WTC11 (cell line): ENCODE data around the gene XRCC1. TPM values are rescaled to one million over a fixed set of nuclear protein-coding genes. Genes with fewer than 3 reads are reported as not detected.

Experiments used
- ATAC-seq: fragments of 200-7000 bp; cut with Tn5 transposase; 2 replicates; pipeline ENCODE4 v1.10.0; 2021; ENCODE audit warnings: mild to moderate bottlenecking, moderate library complexity
- CTCF ChIA-PET: fragments of 300-600 bp; sonication (Branson Sonifier 250); formaldehyde crosslinking; loops from one replicate; lab custom pipeline; 2021; ENCODE audit warnings: antibody characterized with exemption; lab: Charles Lee
- POLR2A ChIA-PET: fragments of 350-600 bp; sonication (Branson Sonifier 250); formaldehyde crosslinking; loops from one replicate; lab custom pipeline; 2021; ENCODE audit warnings: antibody characterized with exemption; lab: Charles Lee
- DNase-seq: peaks from one replicate; pipeline ENCODE4 v3.0.0; 2021; ENCODE audit warnings: low spot score
- H3K27ac Mint-ChIP-seq: 2 replicates; pipeline ENCODE4 v1.8.0; 2021; ENCODE audit warnings: mixed read lengths
- H3K27me3 Mint-ChIP-seq: 2 replicates; pipeline ENCODE4 v1.8.0; 2021; ENCODE audit warnings: low read depth, mild to moderate bottlenecking, moderate library complexity, mixed read lengths
- H3K36me3 Mint-ChIP-seq: 2 replicates; pipeline ENCODE4 v1.8.0; 2021; ENCODE audit warnings: mixed read lengths
- H3K4me1 Mint-ChIP-seq: 2 replicates; pipeline ENCODE4 v1.8.0; 2022; ENCODE audit warnings: mixed read lengths
- H3K4me3 Mint-ChIP-seq: 2 replicates; pipeline ENCODE4 v1.8.0; 2021; ENCODE audit warnings: mild to moderate bottlenecking, moderate library complexity, mixed read lengths
- H3K9me3 Mint-ChIP-seq: 2 replicates; pipeline ENCODE4 v1.8.0; 2021; ENCODE audit warnings: mixed read lengths
- CDX4 ChIP-seq: fragments of 250-450 bp; sonication (Bioruptor Pico); IDR thresholded peaks from 2 replicates; pipeline ENCODE4 v1.9.0; 2021; ENCODE audit warnings: moderate library complexity, mild to moderate bottlenecking, inconsistent platforms, borderline replicate concordance
- CREM ChIP-seq: sonication (generic); formaldehyde crosslinking; IDR thresholded peaks from 2 replicates; pipeline ENCODE4 v1.8.1; 2022; ENCODE audit warnings: mild to moderate bottlenecking, missing genetic modification reagents, moderate library complexity
- FOXP1 ChIP-seq: sonication (generic); formaldehyde crosslinking; IDR thresholded peaks from 2 replicates; pipeline ENCODE4 v1.8.0; 2022; ENCODE audit warnings: missing genetic modification reagents, mild to moderate bottlenecking, moderate library complexity, borderline replicate concordance
- HMGXB4 ChIP-seq: sonication (generic); formaldehyde crosslinking; IDR thresholded peaks from 2 replicates; pipeline ENCODE4 v1.8.1; 2023; ENCODE audit warnings: mild to moderate bottlenecking, moderate library complexity, missing genetic modification reagents
- IRF2 ChIP-seq: sonication (generic); formaldehyde crosslinking; IDR thresholded peaks from 2 replicates; pipeline ENCODE4 v1.8.0; 2022; ENCODE audit warnings: low read depth, missing genetic modification reagents, borderline replicate concordance
- JAZF1 ChIP-seq: fragments of 250-450 bp; sonication (Bioruptor Pico); IDR thresholded peaks from 2 replicates; pipeline ENCODE4 v1.9.0; 2021; ENCODE audit warnings: moderate library complexity, mild to moderate bottlenecking, inconsistent platforms
- NR1H2 ChIP-seq: sonication (generic); formaldehyde crosslinking; IDR thresholded peaks from 2 replicates; pipeline ENCODE4 v1.9.0; 2021; ENCODE audit warnings: mild to moderate bottlenecking, moderate library complexity, missing genetic modification reagents
- NR2C2 ChIP-seq: sonication (generic); formaldehyde crosslinking; IDR thresholded peaks from 2 replicates; pipeline ENCODE4 v1.8.0; 2022; ENCODE audit warnings: mild to moderate bottlenecking, missing genetic modification reagents
- PRDM15 ChIP-seq: sonication (generic); formaldehyde crosslinking; IDR thresholded peaks from 2 replicates; pipeline ENCODE4 v1.8.0; 2022; ENCODE audit warnings: missing genetic modification reagents
- RELA ChIP-seq: sonication (generic); formaldehyde crosslinking; IDR thresholded peaks from 2 replicates; pipeline ENCODE4 v1.8.1; 2022; ENCODE audit warnings: missing genetic modification reagents, mild to moderate bottlenecking, borderline replicate concordance
- RORB ChIP-seq: fragments of 250-450 bp; sonication (Bioruptor Pico); IDR thresholded peaks from 2 replicates; pipeline ENCODE4 v1.9.0; 2021; ENCODE audit warnings: mild to moderate bottlenecking
- STAT6 ChIP-seq: sonication (generic); formaldehyde crosslinking; conservative IDR thresholded peaks from 2 replicates; pipeline ENCODE4 v1.8.1; 2023; ENCODE audit warnings: mild to moderate bottlenecking, low read depth, missing genetic modification reagents, moderate library complexity
- USF2 ChIP-seq: sonication (generic); formaldehyde crosslinking; IDR thresholded peaks from 2 replicates; pipeline ENCODE4 v1.8.1; 2023; ENCODE audit warnings: mild to moderate bottlenecking, missing genetic modification reagents, moderate library complexity
- ZNF121 ChIP-seq: sonication (generic); formaldehyde crosslinking; IDR thresholded peaks from 2 replicates; pipeline ENCODE4 v1.8.0; 2023; ENCODE audit warnings: missing genetic modification reagents
- ZNF396 ChIP-seq: fragments of 250-450 bp; sonication (Bioruptor Pico); IDR thresholded peaks from 2 replicates; pipeline ENCODE4 v1.8.0; 2021; ENCODE audit warnings: mild to moderate bottlenecking, moderate library complexity, borderline replicate concordance
- ZNF416 ChIP-seq: fragments of 250-450 bp; sonication (Bioruptor Pico); IDR thresholded peaks from 2 replicates; pipeline ENCODE4 v1.9.0; 2021; ENCODE audit warnings: mild to moderate bottlenecking, inconsistent platforms
- ZNF423 ChIP-seq: fragments of 250-450 bp; sonication (Bioruptor Pico); IDR thresholded peaks from 2 replicates; pipeline ENCODE4 v2.1.2; 2022; ENCODE audit warnings: mild to moderate bottlenecking, moderate library complexity
- ZNF512 ChIP-seq: sonication (generic); formaldehyde crosslinking; IDR thresholded peaks from 2 replicates; pipeline ENCODE4 v1.8.1; 2022; ENCODE audit warnings: missing genetic modification reagents, borderline replicate concordance
- ZNF671 ChIP-seq: fragments of 250-450 bp; sonication (Bioruptor Pico); IDR thresholded peaks from 2 replicates; pipeline ENCODE4 v1.8.0; 2021; ENCODE audit warnings: mild to moderate bottlenecking
- total RNA-seq: library from RNA; stranded (reverse); gene quantifications from 3 replicates; pipeline ENCODE4 v1.2.3, GENCODE V29; 2021

Gene XRCC1
- total RNA-seq, 1 experiment from 2014 or later: 48.3 TPM

GRCh38 chr19:43586346-43586745, 11.0 kb upstream of the XRCC1 start:
- DNase-seq (no peak), ATAC-seq (no peak)
- ChIA-PET CTCF (interaction anchor here (0.8 to 8.3 kb wide), 3 partner anchors 9 to 66 kb away, joined by 3 to 53 read pairs (median 3); partner anchors contain the start of genes IRGQ and ZNF576), POLR2A (no interaction called here)
- TF ChIP-seq JAZF1: no peak
- no peak for TF ChIP-seq HMGXB4
- no peak for TF ChIP-seq ZNF512 (CRISPR knock-in tag)
- TF ChIP-seq RELA (CRISPR knock-in tag): no peak
- no peak for TF ChIP-seq IRF2 (CRISPR knock-in tag)
- TF ChIP-seq ZNF121: no peak
- TF ChIP-seq ZNF416: no peak
- TF ChIP-seq ZNF671 (CRISPR knock-in tag): no peak
- TF ChIP-seq NR2C2 (CRISPR knock-in tag): no peak
- no peak for TF ChIP-seq CDX4 (CRISPR knock-in tag)
- TF ChIP-seq ZNF396: no peak
- no peak for TF ChIP-seq ZNF423
- TF ChIP-seq NR1H2 (CRISPR knock-in tag): no peak
- no peak for TF ChIP-seq STAT6 (CRISPR knock-in tag)
- no peak for TF ChIP-seq USF2 (CRISPR knock-in tag)
- TF ChIP-seq CREM (CRISPR knock-in tag): no peak
- no peak for TF ChIP-seq RORB (CRISPR knock-in tag)
- no peak for TF ChIP-seq PRDM15 (CRISPR knock-in tag)
- TF ChIP-seq FOXP1 (CRISPR knock-in tag): no peak
- Mint-ChIP-seq H3K27me3 (no peaks in the 10 kb centered on the region), H3K4me1 (peaks cover 8% of the 10 kb centered on the region), H3K4me3 (no peak overlapping the region), H3K36me3 (peaks cover 13% of the 10 kb centered on the region; the same call in 1 of the 2 replicates), H3K27ac (no peak overlapping the region), H3K9me3 (no peaks in the 10 kb centered on the region)
